Suprapubic skin (tissue), 4 donors: ENCODE results near the gene PLA2G4B.

Experiments
- EP300 ChIP-seq: sonication (generic); formaldehyde crosslinking; IDR thresholded peaks from one replicate; pipeline ENCODE4 v1.6.1; 2017; ENCODE audit warnings: antibody characterized with exemption
- POLR2AphosphoS5 ChIP-seq, 3 donors: sonication (generic); formaldehyde crosslinking; IDR thresholded peaks; one replicate each; pipeline ENCODE4 v1.6.1; 2017; ENCODE audit warnings: antibody characterized with exemption in 3 of 3
- TF ChIP-seq, protein P1 (sequence below), 2 donors: fragments of 200-600 bp in 1 of 2; fragments of 450-650 bp in 1 of 2; sonication (generic) in 1 of 2; IDR thresholded peaks; one replicate each; pipeline ENCODE4 v1.5.1; 2016 to 2019; ENCODE audit warnings: antibody characterized with exemption in 2 of 2, mild to moderate bottlenecking in 1 of 2, moderate library complexity in 1 of 2

DNA sequence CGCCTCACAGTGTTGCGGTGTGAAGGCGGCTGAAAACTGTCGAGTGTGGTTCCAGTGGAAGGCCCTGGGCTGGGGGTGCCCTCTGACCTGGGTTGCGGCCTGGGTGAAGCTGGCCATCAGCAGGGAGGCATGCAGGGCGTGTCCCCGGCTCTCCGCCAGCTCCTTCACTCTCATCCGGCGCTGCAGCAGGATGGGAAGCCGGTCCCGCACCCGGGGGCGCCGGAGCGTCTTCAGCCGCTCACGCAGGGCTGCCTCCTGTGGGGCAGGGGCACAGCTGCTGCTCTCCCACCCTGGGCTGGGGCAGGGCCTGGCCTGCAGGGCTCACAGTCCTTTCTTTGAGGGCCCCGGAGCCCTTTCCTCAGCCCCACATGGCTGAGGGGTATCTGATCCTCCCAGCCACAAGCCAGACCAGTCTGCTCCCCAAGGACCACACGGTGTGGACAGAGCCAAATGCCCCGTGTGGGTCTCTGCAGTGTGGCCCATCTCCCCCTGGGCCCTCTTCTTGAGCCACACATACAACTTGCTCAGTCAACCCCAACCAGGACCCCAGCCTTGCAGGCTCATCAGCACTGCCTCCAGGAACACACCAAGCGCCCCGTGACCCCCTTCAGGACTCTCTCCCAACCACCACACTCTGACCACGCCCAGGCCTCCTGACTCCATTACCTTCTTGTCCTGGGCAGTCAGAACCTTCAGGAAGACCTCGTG lies 28.4 kb downstream of the PLA2G4B start:
- no peak for TF ChIP-seq EP300
- no peak for TF ChIP-seq POLR2AphosphoS5 (IDR thresholded peaks at IDR 0.05)
- TF ChIP-seq, protein P1, sequence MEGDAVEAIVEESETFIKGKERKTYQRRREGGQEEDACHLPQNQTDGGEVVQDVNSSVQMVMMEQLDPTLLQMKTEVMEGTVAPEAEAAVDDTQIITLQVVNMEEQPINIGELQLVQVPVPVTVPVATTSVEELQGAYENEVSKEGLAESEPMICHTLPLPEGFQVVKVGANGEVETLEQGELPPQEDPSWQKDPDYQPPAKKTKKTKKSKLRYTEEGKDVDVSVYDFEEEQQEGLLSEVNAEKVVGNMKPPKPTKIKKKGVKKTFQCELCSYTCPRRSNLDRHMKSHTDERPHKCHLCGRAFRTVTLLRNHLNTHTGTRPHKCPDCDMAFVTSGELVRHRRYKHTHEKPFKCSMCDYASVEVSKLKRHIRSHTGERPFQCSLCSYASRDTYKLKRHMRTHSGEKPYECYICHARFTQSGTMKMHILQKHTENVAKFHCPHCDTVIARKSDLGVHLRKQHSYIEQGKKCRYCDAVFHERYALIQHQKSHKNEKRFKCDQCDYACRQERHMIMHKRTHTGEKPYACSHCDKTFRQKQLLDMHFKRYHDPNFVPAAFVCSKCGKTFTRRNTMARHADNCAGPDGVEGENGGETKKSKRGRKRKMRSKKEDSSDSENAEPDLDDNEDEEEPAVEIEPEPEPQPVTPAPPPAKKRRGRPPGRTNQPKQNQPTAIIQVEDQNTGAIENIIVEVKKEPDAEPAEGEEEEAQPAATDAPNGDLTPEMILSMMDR (IDR thresholded peaks at IDR 0.05): no peak
